HepG2 (cell line): ENCODE measurements around the gene TPRX1. TPM values are rescaled to one million over a fixed set of nuclear protein-coding genes. Genes with fewer than 3 reads are reported as not detected.

Source experiments
- KLF13 ChIP-seq: sonication (generic); formaldehyde crosslinking; IDR thresholded peaks from 2 replicates; pipeline ENCODE4 v1.4.0; 2020; ENCODE audit warnings: mild to moderate bottlenecking, missing genetic modification reagents
- NCOR1 ChIP-seq: fragments of 200-600 bp; sonication (generic); IDR thresholded peaks from 2 replicates; pipeline ENCODE4 v1.7.0; 2017; ENCODE audit warnings: antibody characterized with exemption, low read length, borderline replicate concordance
- SIX1 ChIP-seq: sonication (generic); formaldehyde crosslinking; IDR thresholded peaks from 2 replicates; pipeline ENCODE4 v1.4.0; 2020; ENCODE audit warnings: missing genetic modification reagents, borderline replicate concordance
- SMYD3 ChIP-seq: sonication (generic); formaldehyde crosslinking; IDR thresholded peaks from 2 replicates; pipeline ENCODE4 v1.8.1; 2023; ENCODE audit warnings: mild to moderate bottlenecking, missing genetic modification reagents
- ZFP36L1 ChIP-seq: sonication (generic); formaldehyde crosslinking; IDR thresholded peaks from 2 replicates; pipeline ENCODE4 v1.8.0; 2022; ENCODE audit warnings: mild to moderate bottlenecking, missing genetic modification reagents, moderate library complexity
- ZNF253 ChIP-seq: sonication (generic); formaldehyde crosslinking; IDR thresholded peaks from 2 replicates; pipeline ENCODE4 v1.8.0; 2022; ENCODE audit warnings: mild to moderate bottlenecking, missing genetic modification reagents, borderline replicate concordance
- ZNF644 ChIP-seq: IDR thresholded peaks from 2 replicates; pipeline ENCODE4 v1.6.1; 2016; ENCODE audit warnings: low read depth
- ZNF652 ChIP-seq: IDR thresholded peaks from 2 replicates; pipeline ENCODE4 v1.6.1; 2016; ENCODE audit warnings: low read depth, borderline replicate concordance
- ZNF713 ChIP-seq: sonication (generic); formaldehyde crosslinking; IDR thresholded peaks from 2 replicates; pipeline ENCODE4 v1.4.0; 2020; ENCODE audit warnings: mild to moderate bottlenecking, missing genetic modification reagents
- ZSCAN21 ChIP-seq: sonication (generic); formaldehyde crosslinking; IDR thresholded peaks from 2 replicates; pipeline ENCODE4 v1.8.0; 2022; ENCODE audit warnings: mild to moderate bottlenecking, missing genetic modification reagents, moderate library complexity, borderline replicate concordance
- polyA plus RNA-seq, 8 experiments: library from polyadenylated mRNA; depleted of rRNA in 3 of 8; stranded (reverse) in 7 of 8; unstranded in 1 of 8; fragments of >200 nt; fragmentation: Illumina TruSeq in 4 of 8; extraction: Trizol in 4 of 8; gene quantifications; 2 replicates each; pipeline versions ENCODE4 v1.2.1 to v1.2.3, GENCODE V29; 2011 to 2016; ENCODE audit warnings: low read depth in 4 of 8, missing spikeins in 1 of 8, mixed read lengths in 1 of 8; ENCODE audit not compliant: insufficient read depth in 1 of 8
- total RNA-seq, 5 experiments: library from RNA; depleted of rRNA; stranded (reverse); fragments of >200 nt; fragmentation: Illumina TruSeq; extraction: Trizol; gene quantifications; 2 replicates each; pipeline ENCODE4 v1.2.3, GENCODE V29; 2016; ENCODE audit warnings: low read depth in 1 of 5
- TF ChIP-seq, protein P1 (sequence below): sonication (generic); formaldehyde crosslinking; IDR thresholded peaks from 2 replicates; pipeline ENCODE4 v1.4.0; 2020; ENCODE audit warnings: mild to moderate bottlenecking, missing genetic modification reagents
- TF ChIP-seq, protein P2 (sequence below): sonication (generic); formaldehyde crosslinking; IDR thresholded peaks from 2 replicates; pipeline ENCODE4 v1.8.0; 2022; ENCODE audit warnings: low read depth, missing genetic modification reagents
- TF ChIP-seq, protein P3 (sequence below): fragments of 450-650 bp; IDR thresholded peaks from 2 replicates; pipeline ENCODE4 v1.6.1; 2017; ENCODE audit warnings: mild to moderate bottlenecking
- TF ChIP-seq, protein P4 (sequence below): sonication (generic); formaldehyde crosslinking; conservative IDR thresholded peaks from 2 replicates; pipeline ENCODE4 v1.8.0; 2022; ENCODE audit warnings: low read depth, missing genetic modification reagents
- TF ChIP-seq, protein P5 (sequence below): sonication (generic); formaldehyde crosslinking; IDR thresholded peaks from 2 replicates; pipeline ENCODE4 v1.4.0; 2020; ENCODE audit warnings: missing genetic modification reagents, mild to moderate bottlenecking, borderline replicate concordance
- TF ChIP-seq, protein P6 (sequence below): sonication (generic); formaldehyde crosslinking; IDR thresholded peaks from 2 replicates; pipeline ENCODE4 v1.4.0; 2020; ENCODE audit warnings: low read depth, mild to moderate bottlenecking, missing genetic modification reagents

Gene TPRX1
- total and polyA plus RNA-seq, 2 of the 13 experiments (the other 11 are each of a cell fraction or from before 2014, with no cell fraction given), result not detected

DNA sequence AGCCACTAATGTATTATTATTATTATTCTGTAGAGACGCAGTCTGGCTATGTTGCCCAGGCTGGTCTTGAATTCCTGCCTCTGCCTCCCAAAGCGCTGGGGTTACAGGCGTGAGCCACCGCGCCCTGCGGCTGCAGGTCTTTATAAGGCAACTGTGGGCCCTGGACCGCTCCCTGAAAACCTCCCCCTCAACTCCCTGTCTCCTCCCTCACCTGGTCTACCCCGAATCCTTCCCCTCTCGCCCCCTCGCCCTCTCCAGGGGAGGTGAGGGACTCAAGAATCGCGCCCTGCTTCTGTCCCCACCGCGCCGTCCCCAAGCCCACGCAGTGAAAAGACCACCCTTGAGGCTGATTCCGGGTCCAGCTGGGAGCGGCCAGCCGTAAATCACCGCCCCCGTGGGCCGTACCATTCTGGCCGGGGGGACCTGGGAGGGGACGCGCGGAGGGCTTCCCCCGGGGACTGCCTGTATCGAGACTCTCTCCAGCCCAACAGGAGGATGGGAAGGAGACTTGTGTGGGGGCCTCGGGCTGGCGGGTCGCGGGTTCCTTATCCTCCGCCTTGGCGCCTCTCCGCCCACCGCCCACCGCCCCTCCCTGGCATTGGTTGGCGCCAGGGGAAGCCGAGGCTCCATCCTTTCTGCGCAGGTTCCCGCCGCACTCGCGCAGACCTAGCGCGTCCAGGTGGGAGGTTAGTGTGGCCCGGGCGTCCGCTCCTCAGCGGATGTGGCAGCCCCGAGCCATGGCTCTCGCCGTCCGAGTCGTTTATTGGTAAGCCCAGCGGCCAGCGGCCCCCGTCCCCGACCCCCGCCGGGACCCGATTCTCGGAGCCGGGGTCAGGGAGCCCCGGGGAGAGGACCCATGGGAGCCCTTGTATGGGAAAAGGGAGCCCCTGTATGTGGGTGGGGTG is 26.1 kb downstream of the TPRX1 start, which contains the start of gene SELENOW (continued):
- TF ChIP-seq ZFP36L1 (CRISPR knock-in tag) (peak; percentile 45; the same call in 1 of the 2 replicates), SIX1 (0 out of 2 replicates have a peak, but pooled peaks have one; percentile 32), KLF13 (CRISPR knock-in tag) (no peak), ZNF713 (CRISPR knock-in tag) (no peak), ZSCAN21 (peak; percentile 63; the same call in 1 of the 2 replicates), ZNF253 (CRISPR knock-in tag) (no peak), SMYD3 (CRISPR knock-in tag) (no peak; the same call in 1 of the 2 replicates), NCOR1 (peak; percentile 41; the same call in 1 of the 2 replicates), ZNF652 (no peak), ZNF644 (no peak)
- TF ChIP-seq, protein P1, sequence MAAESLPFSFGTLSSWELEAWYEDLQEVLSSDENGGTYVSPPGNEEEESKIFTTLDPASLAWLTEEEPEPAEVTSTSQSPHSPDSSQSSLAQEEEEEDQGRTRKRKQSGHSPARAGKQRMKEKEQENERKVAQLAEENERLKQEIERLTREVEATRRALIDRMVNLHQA (CRISPR knock-in tag), result no peak
- TF ChIP-seq, protein P2, sequence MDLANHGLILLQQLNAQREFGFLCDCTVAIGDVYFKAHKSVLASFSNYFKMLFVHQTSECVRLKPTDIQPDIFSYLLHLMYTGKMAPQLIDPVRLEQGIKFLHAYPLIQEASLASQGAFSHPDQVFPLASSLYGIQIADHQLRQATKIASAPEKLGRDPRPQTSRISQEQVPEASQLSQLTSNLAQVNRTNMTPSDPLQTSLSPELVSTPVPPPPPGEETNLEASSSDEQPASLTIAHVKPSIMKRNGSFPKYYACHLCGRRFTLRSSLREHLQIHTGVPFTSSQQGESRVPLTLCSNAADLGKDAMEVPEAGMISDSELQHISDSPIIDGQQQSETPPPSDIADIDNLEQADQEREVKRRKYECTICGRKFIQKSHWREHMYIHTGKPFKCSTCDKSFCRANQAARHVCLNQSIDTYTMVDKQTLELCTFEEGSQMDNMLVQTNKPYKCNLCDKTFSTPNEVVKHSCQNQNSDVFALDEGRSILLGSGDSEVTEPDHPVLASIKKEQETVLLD (CRISPR knock-in tag), result no peak
- TF ChIP-seq, protein P3, sequence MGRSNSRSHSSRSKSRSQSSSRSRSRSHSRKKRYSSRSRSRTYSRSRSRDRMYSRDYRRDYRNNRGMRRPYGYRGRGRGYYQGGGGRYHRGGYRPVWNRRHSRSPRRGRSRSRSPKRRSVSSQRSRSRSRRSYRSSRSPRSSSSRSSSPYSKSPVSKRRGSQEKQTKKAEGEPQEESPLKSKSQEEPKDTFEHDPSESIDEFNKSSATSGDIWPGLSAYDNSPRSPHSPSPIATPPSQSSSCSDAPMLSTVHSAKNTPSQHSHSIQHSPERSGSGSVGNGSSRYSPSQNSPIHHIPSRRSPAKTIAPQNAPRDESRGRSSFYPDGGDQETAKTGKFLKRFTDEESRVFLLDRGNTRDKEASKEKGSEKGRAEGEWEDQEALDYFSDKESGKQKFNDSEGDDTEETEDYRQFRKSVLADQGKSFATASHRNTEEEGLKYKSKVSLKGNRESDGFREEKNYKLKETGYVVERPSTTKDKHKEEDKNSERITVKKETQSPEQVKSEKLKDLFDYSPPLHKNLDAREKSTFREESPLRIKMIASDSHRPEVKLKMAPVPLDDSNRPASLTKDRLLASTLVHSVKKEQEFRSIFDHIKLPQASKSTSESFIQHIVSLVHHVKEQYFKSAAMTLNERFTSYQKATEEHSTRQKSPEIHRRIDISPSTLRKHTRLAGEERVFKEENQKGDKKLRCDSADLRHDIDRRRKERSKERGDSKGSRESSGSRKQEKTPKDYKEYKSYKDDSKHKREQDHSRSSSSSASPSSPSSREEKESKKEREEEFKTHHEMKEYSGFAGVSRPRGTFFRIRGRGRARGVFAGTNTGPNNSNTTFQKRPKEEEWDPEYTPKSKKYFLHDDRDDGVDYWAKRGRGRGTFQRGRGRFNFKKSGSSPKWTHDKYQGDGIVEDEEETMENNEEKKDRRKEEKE, result no peak
- TF ChIP-seq, protein P4, sequence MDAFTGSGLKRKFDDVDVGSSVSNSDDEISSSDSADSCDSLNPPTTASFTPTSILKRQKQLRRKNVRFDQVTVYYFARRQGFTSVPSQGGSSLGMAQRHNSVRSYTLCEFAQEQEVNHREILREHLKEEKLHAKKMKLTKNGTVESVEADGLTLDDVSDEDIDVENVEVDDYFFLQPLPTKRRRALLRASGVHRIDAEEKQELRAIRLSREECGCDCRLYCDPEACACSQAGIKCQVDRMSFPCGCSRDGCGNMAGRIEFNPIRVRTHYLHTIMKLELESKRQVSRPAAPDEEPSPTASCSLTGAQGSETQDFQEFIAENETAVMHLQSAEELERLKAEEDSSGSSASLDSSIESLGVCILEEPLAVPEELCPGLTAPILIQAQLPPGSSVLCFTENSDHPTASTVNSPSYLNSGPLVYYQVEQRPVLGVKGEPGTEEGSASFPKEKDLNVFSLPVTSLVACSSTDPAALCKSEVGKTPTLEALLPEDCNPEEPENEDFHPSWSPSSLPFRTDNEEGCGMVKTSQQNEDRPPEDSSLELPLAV (CRISPR knock-in tag), result no peak
- TF ChIP-seq, protein P5, sequence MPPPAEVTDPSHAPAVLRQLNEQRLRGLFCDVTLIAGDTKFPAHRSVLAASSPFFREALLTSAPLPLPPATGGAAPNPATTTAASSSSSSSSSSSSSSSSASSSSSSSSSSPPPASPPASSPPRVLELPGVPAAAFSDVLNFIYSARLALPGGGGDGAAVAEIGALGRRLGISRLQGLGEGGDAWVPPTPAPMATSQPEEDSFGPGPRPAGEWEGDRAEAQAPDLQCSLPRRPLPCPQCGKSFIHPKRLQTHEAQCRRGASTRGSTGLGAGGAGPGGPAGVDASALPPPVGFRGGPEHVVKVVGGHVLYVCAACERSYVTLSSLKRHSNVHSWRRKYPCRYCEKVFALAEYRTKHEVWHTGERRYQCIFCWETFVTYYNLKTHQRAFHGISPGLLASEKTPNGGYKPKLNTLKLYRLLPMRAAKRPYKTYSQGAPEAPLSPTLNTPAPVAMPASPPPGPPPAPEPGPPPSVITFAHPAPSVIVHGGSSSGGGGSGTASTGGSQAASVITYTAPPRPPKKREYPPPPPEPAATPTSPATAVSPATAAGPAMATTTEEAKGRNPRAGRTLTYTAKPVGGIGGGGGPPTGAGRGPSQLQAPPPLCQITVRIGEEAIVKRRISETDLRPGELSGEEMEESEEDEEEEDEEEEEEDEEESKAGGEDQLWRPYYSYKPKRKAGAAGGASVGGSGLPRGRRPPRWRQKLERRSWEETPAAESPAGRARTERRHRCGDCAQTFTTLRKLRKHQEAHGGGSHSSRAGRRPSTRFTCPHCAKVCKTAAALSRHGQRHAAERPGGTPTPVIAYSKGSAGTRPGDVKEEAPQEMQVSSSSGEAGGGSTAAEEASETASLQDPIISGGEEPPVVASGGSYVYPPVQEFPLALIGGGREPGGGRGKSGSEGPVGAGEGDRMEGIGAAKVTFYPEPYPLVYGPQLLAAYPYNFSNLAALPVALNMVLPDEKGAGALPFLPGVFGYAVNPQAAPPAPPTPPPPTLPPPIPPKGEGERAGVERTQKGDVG (CRISPR knock-in tag), result no peak
- TF ChIP-seq, protein P6, sequence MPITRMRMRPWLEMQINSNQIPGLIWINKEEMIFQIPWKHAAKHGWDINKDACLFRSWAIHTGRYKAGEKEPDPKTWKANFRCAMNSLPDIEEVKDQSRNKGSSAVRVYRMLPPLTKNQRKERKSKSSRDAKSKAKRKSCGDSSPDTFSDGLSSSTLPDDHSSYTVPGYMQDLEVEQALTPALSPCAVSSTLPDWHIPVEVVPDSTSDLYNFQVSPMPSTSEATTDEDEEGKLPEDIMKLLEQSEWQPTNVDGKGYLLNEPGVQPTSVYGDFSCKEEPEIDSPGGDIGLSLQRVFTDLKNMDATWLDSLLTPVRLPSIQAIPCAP (CRISPR knock-in tag), result no peak
